Panc1 (cell line): ENCODE data around the gene MAML3.

ENCODE experiments used
- CTCF ChIP-seq: fragments of 450-650 bp; IDR thresholded peaks from 2 replicates; pipeline ENCODE4 v1.5.1; 2017; ENCODE audit warnings: mild to moderate bottlenecking
- POLR2AphosphoS5 ChIP-seq: IDR thresholded peaks from 2 replicates; pipeline ENCODE4 v1.6.1; 2012; ENCODE audit warnings: mild to moderate bottlenecking, low read depth, low read length, moderate library complexity
- REST ChIP-seq, 2 experiments: IDR thresholded peaks; 2 replicates each; pipeline ENCODE4 v1.6.1; 2011 to 2012; ENCODE audit warnings: low read depth in 2 of 2, control low read depth in 1 of 2, low read length in 1 of 2, mild to moderate bottlenecking in 1 of 2, moderate library complexity in 1 of 2; ENCODE audit not compliant: insufficient read depth in 1 of 2
- SIN3A ChIP-seq: IDR thresholded peaks from 2 replicates; pipeline ENCODE4 v1.6.1; 2012; ENCODE audit warnings: low read depth, mild to moderate bottlenecking, low read length, moderate library complexity, borderline replicate concordance; ENCODE audit not compliant: insufficient read depth

DNA sequence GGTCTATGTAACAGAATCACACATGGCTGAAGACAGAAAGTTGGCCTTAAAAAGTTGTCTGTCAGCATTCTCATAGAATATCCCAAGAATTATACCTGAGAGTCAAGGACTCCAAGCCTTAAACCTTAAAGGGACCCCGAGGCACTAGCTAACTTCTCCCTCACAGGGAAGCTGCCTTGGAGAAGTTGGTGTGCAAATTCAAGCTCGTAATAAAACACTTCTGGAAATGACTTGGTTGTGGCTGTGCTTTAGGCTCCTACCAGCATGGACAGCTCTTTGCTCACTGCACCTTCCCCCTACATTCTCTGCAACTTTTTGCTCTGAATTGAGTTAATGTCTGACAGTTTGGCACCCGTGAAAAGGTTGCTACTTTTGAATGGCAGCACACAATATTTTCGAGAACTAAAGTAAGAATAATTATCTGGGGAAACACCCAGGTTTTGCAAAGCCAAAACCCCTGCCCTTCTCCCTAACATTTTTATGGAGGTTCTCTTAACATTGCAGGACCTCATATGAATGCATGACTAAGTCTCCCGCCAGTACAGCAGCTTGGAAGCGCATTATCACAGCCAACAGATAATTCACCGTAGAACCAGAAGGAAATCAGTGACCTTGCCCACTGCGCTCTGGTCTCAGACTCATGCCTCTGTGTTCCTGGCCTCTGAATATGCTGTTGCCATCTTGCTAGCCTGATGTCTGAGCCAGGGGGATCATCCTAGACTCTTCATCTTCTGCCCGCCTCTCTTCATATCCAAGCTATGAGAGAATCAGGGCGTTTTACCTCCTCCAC lies 397.4 kb downstream of the MAML3 start:
- TF ChIP-seq CTCF (no peak), POLR2AphosphoS5 (no peak), REST (IDR thresholded peaks at IDR 0.05; ENCODE audit: insufficient read depth in 1 of 2, low read depth in 2 of 2, low read length in 1 of 2) (no peak), SIN3A (no peak)
